PFSK-1 (cell line): Measurements from ENCODE around the gene PRDM16.

Experiments
- FOXP2 ChIP-seq: optimal IDR thresholded peaks from 2 replicates; pipeline ENCODE3; 2011; ENCODE audit warnings: borderline replicate concordance, control low read depth, inconsistent platforms; ENCODE audit not compliant: insufficient read depth; ENCODE audit errors: extremely low read length, extremely low read depth
- POLR2AphosphoS5 ChIP-seq: IDR thresholded peaks from 2 replicates; pipeline ENCODE4 v1.6.1; 2012; ENCODE audit warnings: low read depth, mild to moderate bottlenecking, control low read depth, low read length, moderate library complexity
- SIN3A ChIP-seq: IDR thresholded peaks from 2 replicates; pipeline ENCODE4 v1.6.1; 2012; ENCODE audit warnings: mild to moderate bottlenecking, low read length, moderate library complexity, borderline replicate concordance; ENCODE audit not compliant: insufficient read depth
- TAF1 ChIP-seq: IDR thresholded peaks from 2 replicates; pipeline ENCODE4 v1.6.1; 2012; ENCODE audit warnings: low read length, control low read depth, borderline replicate concordance; ENCODE audit not compliant: insufficient read depth
- TF ChIP-seq, protein P1 (sequence below), 2 experiments: IDR thresholded peaks; 2 replicates each; pipeline versions ENCODE4 v1.6.1 to v1.8.0; 2011 to 2012; ENCODE audit warnings: low read depth in 2 of 2, low read length in 2 of 2, control low read depth in 1 of 2, inconsistent platforms in 1 of 2, mild to moderate bottlenecking in 1 of 2, moderate library complexity in 1 of 2; ENCODE audit not compliant: insufficient read depth in 1 of 2

Gene PRDM16

DNA sequence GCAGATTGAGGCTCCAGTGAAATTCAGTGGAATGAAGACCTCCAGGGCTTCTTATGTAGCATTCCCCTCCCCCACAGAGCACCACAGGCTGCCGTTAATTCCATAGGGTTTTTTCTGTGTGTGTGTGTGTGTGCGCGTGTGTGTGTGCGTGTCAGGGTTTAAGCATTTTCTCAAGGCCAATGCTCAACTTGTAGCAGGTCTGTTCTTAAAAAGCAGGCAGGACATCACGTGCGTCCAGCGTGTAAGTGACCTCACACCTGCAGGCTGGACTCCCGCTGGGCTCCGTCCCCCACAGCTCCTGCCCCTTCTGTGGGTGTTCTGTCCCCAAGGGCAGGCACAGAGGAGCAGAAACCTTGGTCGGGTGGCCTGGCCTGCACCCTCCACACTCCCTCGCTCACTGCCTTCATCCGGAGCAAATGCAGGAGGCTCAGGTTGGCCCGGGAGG lies 5.3 kb downstream of the PRDM16 start:
- TF ChIP-seq, protein P1, sequence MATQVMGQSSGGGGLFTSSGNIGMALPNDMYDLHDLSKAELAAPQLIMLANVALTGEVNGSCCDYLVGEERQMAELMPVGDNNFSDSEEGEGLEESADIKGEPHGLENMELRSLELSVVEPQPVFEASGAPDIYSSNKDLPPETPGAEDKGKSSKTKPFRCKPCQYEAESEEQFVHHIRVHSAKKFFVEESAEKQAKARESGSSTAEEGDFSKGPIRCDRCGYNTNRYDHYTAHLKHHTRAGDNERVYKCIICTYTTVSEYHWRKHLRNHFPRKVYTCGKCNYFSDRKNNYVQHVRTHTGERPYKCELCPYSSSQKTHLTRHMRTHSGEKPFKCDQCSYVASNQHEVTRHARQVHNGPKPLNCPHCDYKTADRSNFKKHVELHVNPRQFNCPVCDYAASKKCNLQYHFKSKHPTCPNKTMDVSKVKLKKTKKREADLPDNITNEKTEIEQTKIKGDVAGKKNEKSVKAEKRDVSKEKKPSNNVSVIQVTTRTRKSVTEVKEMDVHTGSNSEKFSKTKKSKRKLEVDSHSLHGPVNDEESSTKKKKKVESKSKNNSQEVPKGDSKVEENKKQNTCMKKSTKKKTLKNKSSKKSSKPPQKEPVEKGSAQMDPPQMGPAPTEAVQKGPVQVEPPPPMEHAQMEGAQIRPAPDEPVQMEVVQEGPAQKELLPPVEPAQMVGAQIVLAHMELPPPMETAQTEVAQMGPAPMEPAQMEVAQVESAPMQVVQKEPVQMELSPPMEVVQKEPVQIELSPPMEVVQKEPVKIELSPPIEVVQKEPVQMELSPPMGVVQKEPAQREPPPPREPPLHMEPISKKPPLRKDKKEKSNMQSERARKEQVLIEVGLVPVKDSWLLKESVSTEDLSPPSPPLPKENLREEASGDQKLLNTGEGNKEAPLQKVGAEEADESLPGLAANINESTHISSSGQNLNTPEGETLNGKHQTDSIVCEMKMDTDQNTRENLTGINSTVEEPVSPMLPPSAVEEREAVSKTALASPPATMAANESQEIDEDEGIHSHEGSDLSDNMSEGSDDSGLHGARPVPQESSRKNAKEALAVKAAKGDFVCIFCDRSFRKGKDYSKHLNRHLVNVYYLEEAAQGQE (IDR thresholded peaks at IDR 0.05; ENCODE audit: insufficient read depth in 1 of 2, low read depth in 2 of 2, low read length in 2 of 2) = no peak
- TF ChIP-seq SIN3A (no peak), FOXP2 (no peak), TAF1 (no peak), POLR2AphosphoS5 (no peak)

DNA sequence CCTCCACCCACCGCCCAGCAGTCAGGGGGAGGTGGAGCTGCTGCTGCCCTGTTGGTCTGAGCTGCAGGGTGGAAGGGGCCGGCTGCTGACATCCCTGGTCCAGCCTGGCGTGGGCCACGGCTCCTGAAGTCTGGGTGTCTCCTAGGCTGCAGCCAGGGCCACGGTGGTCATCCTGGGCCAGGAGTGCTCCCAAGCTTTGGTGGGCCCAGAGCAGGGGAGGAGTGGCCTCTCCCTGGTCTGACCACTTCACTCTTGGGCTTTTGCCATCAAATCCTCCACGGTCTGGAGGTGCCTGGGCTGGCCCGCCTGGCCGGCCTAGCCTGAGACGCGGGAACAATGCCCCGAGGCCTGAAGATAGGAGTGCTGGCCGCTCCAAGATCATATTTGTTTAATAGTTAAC lies 5.8 kb downstream of the PRDM16 start:
- TF ChIP-seq FOXP2 (no peak), SIN3A (no peak), POLR2AphosphoS5 (no peak), TAF1 (no peak)
- TF ChIP-seq, protein P1 (IDR thresholded peaks at IDR 0.05; ENCODE audit: insufficient read depth in 1 of 2, low read depth in 2 of 2, low read length in 2 of 2) = no peak

DNA sequence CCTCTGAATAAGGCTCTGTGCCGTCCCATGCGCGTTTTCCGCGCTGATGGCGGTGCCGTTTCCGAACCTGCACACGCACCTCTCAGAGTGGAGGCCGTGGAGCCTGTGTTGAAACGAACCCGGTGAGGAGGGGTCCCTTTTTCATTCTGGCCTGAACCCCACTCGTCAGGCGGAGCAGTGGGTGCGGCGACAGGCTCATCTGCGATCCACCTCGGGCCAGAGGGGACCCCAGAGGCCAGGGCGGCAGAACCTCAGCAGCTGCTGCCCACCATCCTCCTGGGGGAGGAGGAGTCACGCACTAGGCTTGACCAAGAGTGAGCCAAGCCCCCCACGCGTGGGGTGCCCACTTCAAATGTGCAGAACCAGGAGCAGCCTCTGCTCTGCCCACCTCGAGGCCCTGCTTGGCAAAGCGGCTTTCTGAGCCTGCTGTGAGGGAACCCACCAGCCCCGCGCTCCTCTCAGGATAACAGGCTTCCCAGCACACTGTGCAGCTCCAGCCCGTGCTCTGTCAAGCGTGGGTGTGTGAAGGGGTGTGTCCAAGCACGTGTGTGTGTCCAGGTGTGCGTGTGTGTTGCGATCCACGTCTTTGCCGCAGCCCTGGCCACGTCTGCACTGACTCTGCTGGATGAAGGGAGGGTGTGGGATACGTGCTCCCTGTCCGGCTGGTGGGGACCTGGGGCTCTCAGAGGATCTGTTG lies 6.8 kb downstream of the PRDM16 start:
- TF ChIP-seq, protein P1 (IDR thresholded peaks at IDR 0.05; ENCODE audit: insufficient read depth in 1 of 2, low read depth in 2 of 2, low read length in 2 of 2) = no peak
- no peak for TF ChIP-seq SIN3A
- no peak for TF ChIP-seq FOXP2
- no peak for TF ChIP-seq TAF1
- TF ChIP-seq POLR2AphosphoS5 = no peak

DNA sequence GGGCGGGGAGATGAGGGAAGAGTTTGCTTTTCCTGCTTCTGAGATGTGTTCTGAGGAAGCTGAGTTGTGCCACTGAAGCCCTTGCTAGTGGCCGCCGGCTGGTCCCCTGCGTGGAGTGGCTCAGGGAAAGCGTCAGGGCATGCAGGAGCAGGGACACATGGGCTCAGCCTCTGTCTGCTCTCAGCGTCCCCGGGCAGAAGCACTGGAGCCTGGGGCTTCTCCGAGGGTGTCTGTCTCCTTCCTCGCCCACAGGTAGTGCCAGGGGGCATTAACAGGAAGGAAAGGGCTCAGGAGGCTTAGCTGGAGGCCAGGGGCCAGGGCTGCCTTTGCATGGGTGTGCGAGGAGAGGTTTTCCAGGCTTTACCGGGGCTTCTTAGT lies 7.3 kb downstream of the PRDM16 start:
- no peak for TF ChIP-seq POLR2AphosphoS5
- no peak for TF ChIP-seq TAF1

DNA sequence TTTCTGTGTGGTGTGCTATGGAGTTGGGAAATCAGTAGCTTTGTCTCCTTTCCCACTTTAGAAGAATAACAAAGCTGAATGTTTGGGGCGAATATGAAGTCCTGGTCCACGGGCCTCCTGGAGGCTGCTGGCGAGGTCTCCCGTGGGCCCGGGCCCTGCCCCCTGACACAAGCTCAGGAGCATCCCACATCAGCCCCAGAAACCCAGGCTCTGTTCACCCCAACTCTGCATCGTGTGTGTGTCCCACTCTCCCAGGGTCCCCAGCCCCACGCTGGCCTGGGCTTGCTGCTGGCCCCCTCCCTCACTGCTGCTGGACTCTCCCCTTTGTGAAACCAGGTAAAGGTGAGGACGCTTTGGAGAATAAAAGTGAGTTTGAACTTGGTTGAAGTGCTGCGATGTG lies 8.1 kb downstream of the PRDM16 start:
- TF ChIP-seq TAF1 (no peak), POLR2AphosphoS5 (no peak), FOXP2 (no peak), SIN3A (no peak)
- TF ChIP-seq, protein P1 (IDR thresholded peaks at IDR 0.05; ENCODE audit: insufficient read depth in 1 of 2, low read depth in 2 of 2, low read length in 2 of 2) = no peak
